DMS79 treated with DMSO at 0.1 percent for 48 hours (cell line): Measurements from ENCODE around the gene RAB31.
A peak's percentile ranks its signal among the peaks of the same experiment; 100 is the strongest.

Source experiments
- DNase-seq: peaks from one replicate; lab custom pipeline; 2025; lab: John Stamatoyannopoulos, UW

RAB31 gene

GRCh38 chr18:9820719-9821118, 112.6 kb downstream of the RAB31 start:
- DNase-seq = no peak

- DNase-seq = no peak
Measured at GRCh38 chr18:9822587-9823185, 114.6 kb downstream of the RAB31 start.

GRCh38 chr18:9823805-9824473, 115.8 kb downstream of the RAB31 start:
- DNase-seq = no peak

GRCh38 chr18:9824474-9824832, 116.4 kb downstream of the RAB31 start:
- DNase-seq = no peak

GRCh38 chr18:9824952-9825371, 116.9 kb downstream of the RAB31 start:
- no peak for DNase-seq

- no peak for DNase-seq
Measured at GRCh38 chr18:9825571-9826073, 117.5 kb downstream of the RAB31 start.

- no peak for DNase-seq
Measured at GRCh38 chr18:9826685-9827084, 118.6 kb downstream of the RAB31 start.

GRCh38 chr18:9827211-9827792, 119.2 kb downstream of the RAB31 start:
- DNase-seq = no peak

GRCh38 chr18:9827793-9828505, 119.8 kb downstream of the RAB31 start:
- DNase-seq = no peak

GRCh38 chr18:9828506-9829396, 120.7 kb downstream of the RAB31 start:
- DNase-seq = no peak

- no peak for DNase-seq
Measured at GRCh38 chr18:9829397-9829712, 121.3 kb downstream of the RAB31 start.

GRCh38 chr18:9831036-9831722, 123.1 kb downstream of the RAB31 start:
- DNase-seq = no peak

- DNase-seq = no peak
Measured at GRCh38 chr18:9831723-9832199, 123.7 kb downstream of the RAB31 start.

- no peak for DNase-seq
Measured at GRCh38 chr18:9832871-9833270, 124.8 kb downstream of the RAB31 start.

- DNase-seq = no peak
Measured at GRCh38 chr18:9834551-9834950, 126.5 kb downstream of the RAB31 start.

- DNase-seq = peak; percentile 74
Measured at GRCh38 chr18:9835113-9835755, 127.1 kb downstream of the RAB31 start.

- DNase-seq = no peak
Measured at GRCh38 chr18:9835825-9836224, 127.7 kb downstream of the RAB31 start.

GRCh38 chr18:9838144-9838877, 130.2 kb downstream of the RAB31 start:
- peak; percentile 92 for DNase-seq

GRCh38 chr18:9839211-9839610, 131.1 kb downstream of the RAB31 start:
- no peak for DNase-seq

GRCh38 chr18:9839853-9840252, 131.8 kb downstream of the RAB31 start:
- DNase-seq = no peak
